ENCODE results near the gene MED23.

MED23 gene

DNA sequence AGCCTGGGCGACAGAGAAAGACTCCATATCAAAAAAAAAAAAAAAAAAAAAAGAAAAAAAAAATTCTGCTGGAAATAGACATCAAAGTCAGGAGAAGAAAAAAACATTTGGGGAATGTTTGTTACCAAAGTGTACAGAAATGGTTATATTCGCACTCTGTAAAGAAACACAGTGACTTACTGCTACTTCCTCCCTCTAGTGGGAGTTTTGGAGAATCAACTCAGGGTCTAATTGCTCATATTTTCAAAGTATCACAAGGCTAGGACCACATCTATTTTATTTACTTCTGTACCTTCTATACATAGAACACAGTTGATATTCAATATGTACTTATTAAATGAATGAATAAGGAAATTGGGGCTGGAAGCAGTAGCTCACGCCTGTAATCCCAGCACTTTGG, 30.6 kb downstream of the MED23 start:
- H3K27ac ChIP-seq, result no peak overlapping the region
- TF ChIP-seq, protein P1, sequence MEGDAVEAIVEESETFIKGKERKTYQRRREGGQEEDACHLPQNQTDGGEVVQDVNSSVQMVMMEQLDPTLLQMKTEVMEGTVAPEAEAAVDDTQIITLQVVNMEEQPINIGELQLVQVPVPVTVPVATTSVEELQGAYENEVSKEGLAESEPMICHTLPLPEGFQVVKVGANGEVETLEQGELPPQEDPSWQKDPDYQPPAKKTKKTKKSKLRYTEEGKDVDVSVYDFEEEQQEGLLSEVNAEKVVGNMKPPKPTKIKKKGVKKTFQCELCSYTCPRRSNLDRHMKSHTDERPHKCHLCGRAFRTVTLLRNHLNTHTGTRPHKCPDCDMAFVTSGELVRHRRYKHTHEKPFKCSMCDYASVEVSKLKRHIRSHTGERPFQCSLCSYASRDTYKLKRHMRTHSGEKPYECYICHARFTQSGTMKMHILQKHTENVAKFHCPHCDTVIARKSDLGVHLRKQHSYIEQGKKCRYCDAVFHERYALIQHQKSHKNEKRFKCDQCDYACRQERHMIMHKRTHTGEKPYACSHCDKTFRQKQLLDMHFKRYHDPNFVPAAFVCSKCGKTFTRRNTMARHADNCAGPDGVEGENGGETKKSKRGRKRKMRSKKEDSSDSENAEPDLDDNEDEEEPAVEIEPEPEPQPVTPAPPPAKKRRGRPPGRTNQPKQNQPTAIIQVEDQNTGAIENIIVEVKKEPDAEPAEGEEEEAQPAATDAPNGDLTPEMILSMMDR (conservative IDR thresholded peaks at IDR 0.05), result peak; percentile 77

DNA sequence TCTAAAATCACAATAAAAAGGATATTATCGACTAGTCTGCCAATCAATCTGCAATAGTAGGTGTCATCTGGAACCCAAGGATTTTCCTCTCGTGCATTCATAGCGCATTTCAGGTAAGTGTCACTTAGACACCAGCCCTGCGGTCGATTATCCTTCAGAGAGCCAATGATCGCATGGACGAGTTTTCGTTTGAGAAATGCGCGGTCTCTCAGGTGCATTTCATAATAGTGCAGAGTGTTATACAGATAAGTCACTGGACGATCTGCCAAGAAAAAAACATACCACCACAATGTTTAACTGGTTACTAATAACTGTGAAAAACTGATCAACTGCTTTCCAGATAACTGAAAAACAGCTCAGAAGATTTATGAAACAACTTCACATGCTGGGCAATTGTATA, 34.0 kb downstream of the MED23 start:
- TF ChIP-seq, protein P1 (conservative IDR thresholded peaks at IDR 0.05), result no peak
- no peak overlapping the region for H3K27ac ChIP-seq

DNA sequence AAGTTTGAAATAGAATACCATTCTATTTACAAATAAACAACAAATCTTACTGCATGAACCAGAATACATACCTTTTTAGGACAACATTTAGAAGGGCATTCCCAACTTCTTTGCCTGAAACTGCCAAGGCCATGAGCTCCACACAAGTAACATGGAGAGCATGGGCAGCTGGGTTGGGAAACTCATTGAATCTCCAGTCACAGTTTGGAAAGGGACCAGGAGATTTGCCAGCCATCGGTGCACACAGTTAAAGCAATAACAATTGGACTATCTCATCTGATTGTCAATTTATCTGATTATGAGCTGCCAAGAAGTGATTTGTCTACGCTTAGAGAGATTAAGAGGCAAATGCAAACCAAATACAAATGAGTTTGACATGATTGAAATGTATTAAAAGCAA, 35.1 kb downstream of the MED23 start:
- TF ChIP-seq, protein P1 (conservative IDR thresholded peaks at IDR 0.05), result no peak
- H3K27ac ChIP-seq, result no peak overlapping the region

DNA sequence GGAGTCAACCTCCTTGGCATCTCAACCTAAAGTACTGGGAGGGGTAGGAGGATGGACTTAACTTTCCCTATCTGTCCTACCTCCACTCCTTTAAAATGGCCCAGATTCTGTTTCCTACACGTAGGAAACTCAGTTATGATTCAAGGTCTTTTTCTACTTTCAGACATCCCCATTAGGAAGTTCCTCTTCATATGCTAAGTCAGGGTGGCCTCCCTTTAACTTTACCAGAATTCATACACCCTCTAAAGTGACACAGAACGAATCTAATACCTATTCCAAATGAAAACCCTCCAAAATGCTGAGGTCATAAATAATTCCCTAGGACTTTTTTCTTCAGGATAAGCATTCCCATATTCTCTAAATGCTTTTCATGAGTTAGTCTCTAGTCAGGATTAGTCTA, 39.4 kb downstream of the MED23 start:
- TF ChIP-seq, protein P1 (conservative IDR thresholded peaks at IDR 0.05), result no peak
- no peak overlapping the region for H3K27ac ChIP-seq

DNA sequence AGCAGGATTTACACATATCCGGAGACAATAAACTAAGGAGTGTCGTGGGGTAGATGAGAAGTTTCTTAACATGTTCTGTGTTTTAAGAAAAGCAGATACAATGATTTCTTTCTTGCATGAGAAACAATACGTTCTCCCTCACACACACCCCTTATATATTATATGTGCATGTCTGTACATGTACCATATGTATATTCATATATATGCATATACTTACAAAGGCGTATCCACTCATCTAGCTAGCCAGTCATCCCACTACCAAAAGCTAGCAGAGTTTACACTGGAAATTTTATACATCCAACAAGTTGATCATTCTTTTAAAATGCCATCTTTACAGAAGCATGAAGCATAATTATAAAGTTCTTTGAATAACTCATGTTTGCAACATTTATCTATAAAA, 40.1 kb downstream of the MED23 start:
- TF ChIP-seq, protein P1 (conservative IDR thresholded peaks at IDR 0.05), result no peak
- no peak overlapping the region for H3K27ac ChIP-seq

DNA sequence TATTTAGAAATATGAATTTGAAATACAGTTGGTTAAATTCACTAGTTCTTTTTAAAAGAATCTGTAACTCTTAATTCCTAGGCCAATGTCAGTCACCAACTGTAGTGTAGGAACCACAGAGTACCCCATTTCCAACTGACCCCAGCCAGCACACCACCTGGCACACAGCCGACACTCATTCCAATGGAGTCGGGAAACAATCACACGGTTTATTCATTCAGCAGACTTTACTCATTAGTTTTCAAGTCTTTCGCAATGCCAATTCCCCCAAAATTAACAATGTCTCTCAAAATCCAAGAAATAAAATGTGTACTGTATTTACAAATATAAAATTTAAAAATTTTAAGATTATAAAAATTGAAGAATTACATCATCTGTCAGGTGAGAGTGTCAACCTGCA, 41.5 kb downstream of the MED23 start:
- no peak overlapping the region for H3K27ac ChIP-seq
- TF ChIP-seq, protein P1 (conservative IDR thresholded peaks at IDR 0.05), result no peak

DNA sequence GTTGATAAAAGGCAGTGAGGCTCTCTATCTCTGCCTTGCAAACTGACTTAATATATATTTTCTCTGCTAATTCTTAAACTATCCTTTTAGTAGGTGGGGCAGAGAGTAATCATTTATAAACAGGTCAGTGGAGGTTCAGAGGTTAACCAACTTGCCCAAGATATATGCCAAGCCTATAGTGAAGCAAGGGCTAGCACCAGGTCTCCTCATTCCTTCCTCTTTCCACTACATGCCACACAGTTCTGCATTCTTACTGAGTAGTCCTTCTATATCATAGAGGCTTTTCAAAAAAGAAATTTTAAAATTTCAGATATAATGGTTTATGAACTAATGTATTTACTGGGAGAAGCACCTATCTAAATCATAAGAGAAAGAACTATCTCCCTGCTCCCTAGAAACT, 46.5 kb downstream of the MED23 start:
- H3K27ac ChIP-seq, result no peak overlapping the region
- TF ChIP-seq, protein P1 (conservative IDR thresholded peaks at IDR 0.05), result no peak
